Activated effector memory CD4-positive, alpha-beta T cell treated with anti-CD3 and anti-CD28 coated beads, Interleukin-2, amount 50 U/mL, for 16 hours (primary cell): Measurements from ENCODE around the gene TRIM64C.
"Not testable (repeated sequence)": the region's sequence is repeated elsewhere in the genome, so short reads cannot be mapped to it uniquely, and the experiment has no call there.

Source experiments
- DNase-seq: peaks from one replicate; pipeline ENCODE4 v3.0.0-alpha.2; 2020

The TRIM64C gene

GRCh38 chr11:49059012-49059411 lies at the start of gene TRIM64C:
TSS of gene TRIM64C (minus strand) at chr11:49059112. CDS start at chr11:49059112, 0 bp downstream.
- DNase-seq: not testable (repeated sequence)

GRCh38 chr11:49102356-49102755 lies 43.4 kb upstream of the TRIM64C start:
- DNase-seq: not testable (repeated sequence)

- not testable (repeated sequence) for DNase-seq
These were observed 11.0 kb upstream of the TRIM64C start for GRCh38 chr11:49069897-49070296.

- not testable (repeated sequence) for DNase-seq
These were observed 9.1 kb downstream of the TRIM64C start for GRCh38 chr11:49049821-49050220.

GRCh38 chr11:49048229-49048628 lies 10.7 kb downstream of the TRIM64C start:
- DNase-seq: not testable (repeated sequence)

GRCh38 chr11:49028523-49028922 lies 30.4 kb downstream of the TRIM64C start, which contains the start of gene TRIM49B:
TSS of gene TRIM49B (plus strand) at chr11:49028823. CDS start at chr11:49031600, 2,777 bp downstream.
- not testable (repeated sequence) for DNase-seq
